NCI-H1417 (cell line): Measurements from ENCODE around the gene BST1.
"Not testable (repeated sequence)": the region's sequence is repeated elsewhere in the genome, so short reads cannot be mapped to it uniquely, and the experiment has no call there.

ENCODE experiments used
- DNase-seq, 3 experiments: peaks; one replicate each; lab custom pipeline; 2025; lab: John Stamatoyannopoulos, UW

Gene BST1

DNA sequence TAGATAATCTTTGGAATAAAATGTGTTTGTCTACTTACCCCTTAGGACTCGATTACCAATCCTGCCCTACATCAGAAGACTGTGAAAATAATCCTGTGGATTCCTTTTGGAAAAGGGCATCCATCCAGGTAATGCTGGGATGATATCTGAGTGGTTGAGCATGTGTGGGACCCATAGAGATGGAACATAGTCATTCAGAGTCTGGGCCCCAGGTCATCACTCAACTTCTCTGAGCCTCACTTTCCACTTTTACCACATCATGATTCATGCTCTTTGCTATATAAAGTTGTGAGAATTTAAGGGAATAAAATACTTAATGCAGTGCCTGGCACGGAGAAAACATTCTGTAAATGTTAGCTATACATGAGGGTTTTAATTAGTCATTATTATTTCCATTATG is 8.9 kb downstream of the BST1 start:
- no peak for DNase-seq

DNA sequence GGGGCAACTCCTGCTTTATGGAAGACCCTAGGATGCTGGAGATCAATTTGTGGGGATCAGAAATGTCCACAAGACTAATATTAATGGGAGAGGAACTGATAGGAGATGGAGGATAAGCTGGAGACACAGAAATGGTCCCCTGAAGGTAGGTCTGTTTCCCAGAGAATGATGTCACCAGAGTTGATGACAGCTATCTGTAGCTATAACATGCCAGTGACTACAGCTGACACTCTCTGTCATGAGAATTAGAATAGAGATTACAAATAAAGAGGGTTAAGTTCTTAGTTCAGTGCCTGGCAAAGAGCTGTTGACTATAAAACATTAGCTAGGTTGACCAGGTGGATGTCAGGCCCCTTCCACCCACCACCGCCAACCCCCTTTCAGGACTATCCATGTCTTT is 9.3 kb downstream of the BST1 start:
- no peak for DNase-seq

DNA sequence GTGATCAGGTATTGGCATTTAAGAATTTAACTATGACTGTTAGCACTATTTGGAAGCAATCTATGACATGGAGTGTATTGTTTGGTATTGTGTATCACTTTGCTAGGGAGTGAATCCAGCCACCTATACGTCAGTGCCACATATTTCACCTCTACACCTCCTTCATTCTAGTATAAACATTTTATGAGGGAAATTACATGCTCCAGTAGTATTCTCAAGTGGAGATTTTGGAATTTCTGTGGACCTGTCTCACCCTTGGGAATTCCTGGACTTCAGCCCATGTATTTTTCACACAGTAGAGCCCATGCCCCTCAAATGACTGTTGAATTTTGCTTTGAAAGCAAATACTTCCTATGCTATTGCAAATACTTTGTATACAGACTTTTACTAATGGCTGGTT is 11.3 kb downstream of the BST1 start:
- no peak for DNase-seq

DNA sequence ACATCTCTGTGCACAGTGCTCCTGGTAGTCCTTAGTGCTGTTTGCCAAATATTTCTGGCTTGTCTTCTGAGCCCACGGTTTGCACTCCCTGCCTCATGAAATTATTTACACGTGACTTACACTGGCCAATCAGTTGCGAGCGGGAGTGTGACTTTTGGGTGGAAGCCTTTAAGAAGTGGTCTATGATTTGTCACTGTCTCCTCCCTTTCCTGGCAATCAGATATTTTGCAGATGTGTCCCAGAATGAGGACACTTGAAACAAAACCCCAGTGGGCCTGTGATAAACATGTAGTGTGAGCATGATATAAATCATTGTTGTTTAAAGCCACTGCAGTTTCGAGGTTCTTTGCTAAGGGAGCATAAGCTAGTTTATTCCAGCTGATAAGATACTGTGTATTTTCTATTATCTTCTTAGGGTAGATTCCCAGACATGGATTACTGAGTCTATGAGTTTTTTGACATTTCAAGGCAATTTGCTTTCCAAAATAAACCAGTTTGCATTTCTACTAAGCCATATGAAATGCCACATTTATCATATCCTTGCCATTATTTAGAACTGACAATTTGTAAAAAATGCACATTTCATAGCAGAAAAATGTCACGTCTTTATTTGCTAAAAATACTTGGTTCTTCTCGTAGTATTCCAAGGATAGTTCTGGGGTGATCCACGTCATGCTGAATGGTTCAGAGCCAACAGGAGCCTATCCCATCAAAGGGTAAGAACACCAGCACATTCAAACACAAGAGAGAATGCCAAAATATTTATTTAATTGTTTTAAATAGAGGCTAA is 12.0 kb downstream of the BST1 start:
- DNase-seq: no peak

DNA sequence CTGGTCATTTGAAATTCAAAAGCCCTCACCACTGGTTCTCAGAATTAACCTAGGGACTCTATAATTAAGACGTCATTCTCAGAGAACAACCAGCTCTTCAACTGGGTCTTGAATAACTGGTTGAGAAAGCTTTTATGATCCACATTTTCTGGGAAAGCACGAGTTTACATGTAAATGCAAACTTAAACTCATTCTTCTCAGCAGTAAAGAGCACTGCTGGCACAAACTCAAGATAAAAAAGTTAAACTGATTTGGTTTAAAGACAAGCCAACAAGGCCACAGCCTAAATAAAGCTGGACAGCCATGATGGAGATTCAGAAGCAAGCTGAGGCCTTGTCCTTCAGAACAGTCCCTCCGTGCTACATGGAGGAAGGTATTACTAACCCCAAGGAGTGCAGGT is 13.2 kb downstream of the BST1 start:
- DNase-seq: no peak

DNA sequence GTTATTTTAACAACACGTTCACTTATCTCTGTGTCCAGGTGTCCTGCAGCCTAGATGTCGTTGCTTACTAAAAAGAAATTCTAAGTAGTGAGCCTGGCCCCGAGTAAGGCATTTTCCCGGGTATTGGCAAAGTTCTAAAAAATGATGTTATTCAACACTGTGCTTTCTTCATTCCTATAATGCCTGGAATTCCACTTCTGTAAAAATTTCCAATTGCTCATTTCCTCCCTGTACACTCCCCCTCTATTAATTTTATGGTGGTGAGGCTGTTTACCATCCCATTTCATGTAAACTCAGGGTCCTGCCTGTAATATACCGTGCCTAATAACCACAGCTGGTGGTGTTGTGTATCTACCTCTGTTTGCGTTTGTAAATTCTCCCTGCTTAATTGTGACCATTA is 14.2 kb downstream of the BST1 start:
- DNase-seq: peak in 1 of 3 experiments; percentile 52

DNA sequence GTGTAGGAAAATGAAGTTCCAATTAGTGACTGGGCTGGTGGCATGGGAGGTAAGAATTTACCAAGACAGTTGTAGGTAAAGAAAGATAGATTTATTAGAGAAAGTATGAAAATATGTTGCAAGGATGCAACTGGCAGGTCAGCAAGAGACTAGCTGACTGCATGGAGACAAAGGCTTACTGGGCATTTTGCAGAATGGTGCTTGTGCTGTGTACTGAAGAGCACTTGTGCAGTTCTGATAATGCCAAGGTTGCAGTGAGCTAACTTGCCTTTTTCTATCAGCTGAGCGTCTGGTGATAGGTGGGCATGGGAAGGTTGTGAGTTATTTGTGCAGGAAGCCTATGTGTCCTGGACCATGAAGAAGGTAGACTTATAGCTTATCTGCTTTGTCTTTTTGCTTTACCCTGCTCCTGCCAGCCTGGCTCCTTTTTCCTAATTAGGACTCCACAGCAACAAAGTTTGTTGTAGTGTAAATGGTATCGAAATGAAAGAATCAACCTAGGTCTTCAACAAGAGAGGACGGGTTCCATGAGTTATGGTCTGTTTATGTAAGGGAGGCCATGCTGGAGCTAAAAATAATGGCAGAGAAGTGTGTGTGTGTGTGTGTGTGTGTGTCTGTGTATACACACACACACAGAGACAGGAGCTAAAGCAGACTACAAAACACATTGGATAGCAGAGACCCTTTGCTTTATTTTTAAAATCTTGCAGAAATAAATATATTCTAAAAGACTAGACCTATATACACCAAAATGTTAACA is 15.0 kb downstream of the BST1 start:
- DNase-seq: peak in 1 of 3 experiments; percentile 38

DNA sequence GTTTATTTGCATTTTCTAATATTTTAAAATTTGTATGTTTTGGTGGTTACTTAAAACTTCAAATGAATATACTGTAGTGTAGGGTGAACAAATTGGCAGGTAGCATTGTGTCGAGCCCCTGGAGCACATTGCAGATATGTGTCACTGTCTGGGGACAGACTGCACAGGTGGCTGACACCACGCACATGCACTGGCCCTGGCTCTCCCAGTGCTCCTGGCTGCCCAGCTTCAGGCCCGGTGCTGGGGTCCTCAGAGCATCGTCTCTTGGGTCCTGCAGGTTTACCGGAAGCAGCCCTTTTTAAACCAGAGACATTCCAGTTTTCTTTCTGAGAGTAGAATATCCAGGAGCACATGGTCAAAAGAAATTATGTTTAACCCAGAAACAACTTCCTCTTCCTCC is 15.6 kb downstream of the BST1 start:
- DNase-seq: no peak

DNA sequence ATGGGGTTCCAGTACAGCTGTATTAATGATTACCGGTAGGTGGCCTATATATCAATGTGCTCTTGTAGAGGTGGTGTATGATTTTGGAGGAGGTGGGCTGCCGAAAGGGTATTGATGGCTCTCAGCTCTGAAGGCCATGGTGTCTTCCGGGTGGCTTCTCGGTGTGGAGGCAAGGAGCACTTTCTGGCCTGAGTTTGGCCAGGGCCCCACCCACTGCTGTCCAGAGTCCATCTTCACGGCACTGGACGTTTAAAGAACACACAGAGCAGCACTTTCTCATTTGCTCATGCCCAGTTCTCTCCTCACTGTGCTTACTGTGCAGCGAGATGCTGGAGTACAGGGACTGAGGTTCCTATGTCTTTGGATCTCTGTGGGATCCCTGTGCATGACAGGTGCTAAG is 16.1 kb downstream of the BST1 start:
- DNase-seq: no peak

DNA sequence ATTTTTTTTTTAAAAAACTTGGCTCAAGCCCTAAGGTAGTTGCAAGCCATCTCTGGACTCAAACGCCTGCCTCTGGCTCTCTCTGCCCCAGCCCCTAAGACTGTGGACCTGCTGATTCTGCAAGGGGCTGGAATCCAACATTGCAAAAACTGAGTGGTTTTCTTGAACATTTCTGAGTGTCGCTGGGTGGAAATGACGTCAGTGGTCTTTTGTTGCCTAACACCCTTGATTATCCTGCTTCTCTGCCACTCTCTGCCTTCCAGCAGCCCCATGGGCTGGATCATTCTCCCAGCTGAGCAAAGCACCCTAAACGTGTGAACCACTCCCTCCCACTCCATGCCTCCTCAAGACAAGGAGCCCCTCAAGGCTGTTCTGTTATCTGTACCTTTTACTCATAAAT is 16.6 kb downstream of the BST1 start:
- no peak for DNase-seq

DNA sequence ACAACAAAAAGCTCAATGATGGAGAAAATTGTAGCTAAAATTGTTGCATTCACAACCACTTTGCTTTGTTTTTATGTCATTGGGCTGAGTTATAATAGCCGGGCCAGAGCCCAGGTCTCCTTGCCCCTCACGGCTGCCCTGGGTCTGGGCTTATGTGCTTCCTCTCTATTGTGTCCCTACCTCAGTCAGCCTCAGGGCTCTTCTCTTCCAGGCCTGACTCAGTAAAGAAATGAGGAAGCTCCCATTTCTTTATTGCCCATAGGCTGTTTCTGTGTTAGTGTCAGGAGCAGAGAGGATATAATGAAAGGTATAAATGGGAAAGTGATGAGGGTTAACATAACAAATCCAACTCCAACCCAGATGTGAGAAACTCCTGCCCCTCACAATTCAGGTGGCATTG is 18.0 kb downstream of the BST1 start:
- no peak for DNase-seq

DNA sequence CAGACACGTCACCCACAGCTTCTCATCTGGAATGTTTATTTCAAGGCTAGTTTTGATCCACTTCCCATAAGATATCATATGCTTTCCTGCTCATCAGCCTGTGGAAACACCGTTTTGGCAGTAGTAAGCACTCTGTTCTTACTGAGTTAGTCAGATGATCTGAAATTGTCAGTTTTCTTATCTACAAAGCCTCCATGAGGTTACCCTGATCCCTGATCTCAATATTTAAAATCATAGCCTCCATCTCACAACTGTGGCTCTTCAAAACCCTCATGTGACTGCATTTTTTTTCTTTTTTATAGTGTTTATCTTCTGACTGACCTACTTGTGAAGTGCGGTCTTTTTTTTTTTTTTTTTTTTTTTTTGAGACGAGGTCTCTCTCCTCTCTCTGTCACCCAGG is 22.7 kb downstream of the BST1 start:
- no peak for DNase-seq

DNA sequence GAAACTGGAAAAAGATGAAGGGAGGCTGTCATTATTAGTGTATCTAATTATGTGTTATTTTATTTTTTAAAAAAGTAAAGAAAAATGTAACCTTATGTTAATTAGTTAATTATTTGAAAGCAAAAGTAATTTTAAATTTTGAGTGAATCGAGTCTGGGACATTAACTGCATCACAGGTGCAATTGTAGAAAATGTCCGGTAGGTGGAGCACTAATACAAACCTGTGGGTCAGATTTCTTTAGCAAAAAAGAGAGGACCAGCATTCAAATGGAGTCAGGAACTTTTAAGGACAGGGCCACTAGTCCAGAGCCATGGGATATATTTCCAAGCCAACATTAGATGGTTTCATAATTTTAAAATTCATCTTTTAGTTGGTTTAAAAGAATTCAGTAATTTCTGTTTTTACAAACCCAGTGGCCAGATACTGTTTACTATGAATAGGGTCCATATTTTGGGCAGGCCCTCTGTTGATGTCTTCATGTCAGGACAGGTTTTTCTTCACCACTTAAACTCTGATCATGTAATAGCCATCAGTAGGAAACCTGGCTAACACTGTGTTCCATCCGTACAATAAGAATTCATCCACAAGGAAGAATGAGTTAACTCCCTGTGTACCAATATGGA is 27.2 kb downstream of the BST1 start:
- peak; percentile 26 to 79 (median 59) for DNase-seq

DNA sequence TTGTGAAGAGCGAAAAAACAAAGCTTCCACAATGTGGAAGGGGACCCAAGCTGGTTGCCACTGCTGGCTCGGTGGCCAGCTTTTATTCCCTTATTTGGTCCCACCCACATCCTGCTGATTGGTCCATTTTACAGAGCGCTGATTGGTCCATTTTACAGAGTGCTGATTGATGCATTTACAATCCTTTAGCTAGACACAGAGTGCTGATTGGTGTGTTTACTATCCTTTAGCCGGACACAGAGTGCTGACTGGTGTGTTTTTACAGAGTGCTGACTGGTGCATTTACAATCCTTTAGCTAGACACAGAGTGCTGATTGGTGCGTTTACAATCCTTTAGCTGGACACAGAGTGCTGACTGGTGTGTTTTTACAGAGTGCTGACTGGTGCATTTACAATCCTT is 30.2 kb downstream of the BST1 start:
- not testable (repeated sequence) for DNase-seq

DNA sequence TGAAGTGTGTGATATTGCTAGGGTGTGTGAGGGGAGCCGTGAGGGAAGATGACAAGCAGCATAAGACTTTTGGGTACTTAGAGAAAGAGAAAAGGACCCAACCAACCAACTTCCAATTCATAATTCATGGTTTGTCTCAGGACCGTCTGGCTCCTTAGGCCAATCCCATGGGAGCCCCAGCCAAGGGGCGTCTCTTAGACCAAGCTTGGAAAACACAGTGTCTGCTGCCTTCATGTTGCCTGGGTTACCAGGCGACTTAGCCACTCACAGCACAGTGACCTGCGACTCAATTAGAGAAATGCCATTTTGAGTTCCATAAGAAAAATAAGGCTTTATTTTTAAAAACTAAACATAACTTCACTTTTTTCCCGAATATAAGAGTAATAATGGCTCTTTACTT is 32.7 kb downstream of the BST1 start:
- no peak for DNase-seq

DNA sequence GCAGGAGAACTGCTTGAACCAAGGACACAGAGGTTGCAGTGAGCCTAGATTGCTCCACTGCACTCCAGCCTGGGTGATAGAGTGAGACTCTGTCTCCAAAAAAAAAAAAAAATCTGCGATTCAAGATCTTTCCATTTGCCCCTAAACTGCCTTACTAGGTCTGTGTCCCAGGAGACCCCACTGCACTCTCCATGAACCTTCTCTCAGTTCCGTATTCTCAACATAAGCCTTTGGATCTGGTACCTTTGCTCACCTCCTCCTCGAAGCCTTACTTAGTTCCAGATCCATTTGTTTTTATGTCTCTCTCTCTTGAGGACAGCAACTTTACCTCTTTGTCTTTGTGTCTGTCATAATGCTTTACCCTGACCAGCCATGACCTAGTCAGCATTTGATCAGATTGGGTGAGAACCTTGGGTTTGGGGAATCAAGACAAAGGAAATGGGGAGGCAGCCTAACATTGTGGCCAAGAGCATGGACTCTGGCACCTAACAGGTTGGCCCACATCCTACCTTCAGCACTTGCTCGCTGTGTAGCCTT is 33.7 kb downstream of the BST1 start:
- DNase-seq: no peak

DNA sequence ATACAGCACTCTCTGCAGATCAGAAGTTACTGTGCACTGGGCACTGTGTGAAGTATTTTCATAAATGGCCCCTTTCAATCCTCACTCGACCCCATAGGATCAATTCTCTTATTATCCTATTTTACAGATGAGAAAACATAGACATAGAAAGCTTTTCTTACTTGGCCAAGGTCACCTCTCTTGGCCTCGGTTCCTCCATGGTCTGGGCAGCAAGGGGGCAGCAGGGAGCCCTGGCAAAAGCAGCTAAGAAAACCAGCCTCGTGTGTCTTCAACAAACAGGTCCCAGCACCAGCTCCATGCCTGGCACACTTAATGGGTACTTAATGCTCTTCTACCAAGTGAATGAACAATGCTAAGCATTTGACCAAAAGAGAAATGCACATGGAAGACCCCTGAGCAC is 34.4 kb downstream of the BST1 start:
- DNase-seq: no peak

DNA sequence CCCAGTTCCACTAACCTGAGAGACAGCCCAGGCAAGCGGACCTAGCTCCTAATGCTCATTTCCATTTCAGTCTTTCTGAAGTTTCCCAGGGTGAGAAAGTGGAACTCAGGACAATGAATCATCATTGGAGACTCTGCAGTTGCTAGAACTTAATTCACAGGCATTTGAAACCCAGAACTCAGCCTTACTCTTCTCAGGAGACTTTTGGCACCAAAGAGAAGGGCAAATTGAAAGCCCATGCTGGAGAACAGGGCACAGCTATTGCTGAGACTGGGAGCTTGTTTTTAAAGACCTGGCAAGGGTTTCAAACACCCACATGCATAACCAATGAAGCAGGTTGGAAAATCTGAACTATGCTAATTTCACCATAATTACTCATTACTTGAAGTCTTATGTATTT is 36.0 kb downstream of the BST1 start:
- no peak for DNase-seq

DNA sequence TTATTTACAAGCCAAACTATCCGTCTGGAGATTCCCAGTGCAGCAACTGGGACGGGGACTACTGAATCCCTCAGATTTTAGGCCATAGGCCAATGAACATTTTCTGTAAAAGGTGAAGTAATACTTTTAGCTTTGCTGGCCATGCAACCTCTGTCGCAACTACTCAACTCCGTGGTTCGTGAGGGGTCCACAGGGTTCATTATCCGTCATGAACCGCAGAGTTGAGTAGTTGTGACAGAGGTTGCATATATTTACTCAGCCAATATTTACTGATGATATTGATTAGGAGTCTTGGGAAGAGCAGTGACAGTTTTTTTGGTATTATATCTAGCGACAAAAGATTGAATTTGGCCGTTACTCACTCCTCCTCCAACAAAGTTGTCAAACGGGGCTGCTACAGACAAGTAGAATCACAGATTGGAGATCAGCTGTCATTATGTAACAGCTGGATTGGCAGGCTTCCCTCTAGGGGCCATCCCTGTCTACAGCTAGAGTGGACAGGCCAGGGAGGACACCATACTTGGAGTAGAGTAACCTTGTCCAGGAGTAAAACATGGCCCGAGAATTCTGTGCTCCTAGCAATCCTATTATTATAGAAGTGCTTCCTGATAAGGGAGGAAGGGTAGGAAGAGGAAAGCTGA is 38.0 kb downstream of the BST1 start:
- no peak for DNase-seq

DNA sequence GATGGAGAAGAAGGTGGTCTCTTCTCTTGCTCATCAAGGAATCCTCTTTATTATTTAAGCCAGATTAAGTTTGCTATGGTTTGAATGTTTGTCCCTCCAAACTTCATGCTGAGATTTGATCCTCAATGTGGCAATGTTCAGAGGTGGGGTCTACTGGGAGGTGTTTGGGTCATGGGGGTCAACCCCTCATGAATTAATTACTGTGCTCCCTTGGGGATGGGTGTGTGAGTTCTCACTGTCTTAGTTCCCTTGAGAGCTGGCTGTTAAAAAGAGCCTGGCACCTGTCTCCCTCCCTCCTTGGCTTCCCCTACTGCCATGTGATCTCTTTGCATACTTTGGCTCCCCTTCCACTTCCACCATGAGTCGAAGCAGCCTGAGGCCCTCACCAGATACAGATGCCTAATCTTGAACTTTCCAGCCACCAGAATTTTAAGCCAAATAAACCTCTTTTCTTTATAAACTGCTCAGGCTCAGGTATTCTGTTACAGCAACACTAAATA is 39.3 kb downstream of the BST1 start:
- DNase-seq: no peak

DNA sequence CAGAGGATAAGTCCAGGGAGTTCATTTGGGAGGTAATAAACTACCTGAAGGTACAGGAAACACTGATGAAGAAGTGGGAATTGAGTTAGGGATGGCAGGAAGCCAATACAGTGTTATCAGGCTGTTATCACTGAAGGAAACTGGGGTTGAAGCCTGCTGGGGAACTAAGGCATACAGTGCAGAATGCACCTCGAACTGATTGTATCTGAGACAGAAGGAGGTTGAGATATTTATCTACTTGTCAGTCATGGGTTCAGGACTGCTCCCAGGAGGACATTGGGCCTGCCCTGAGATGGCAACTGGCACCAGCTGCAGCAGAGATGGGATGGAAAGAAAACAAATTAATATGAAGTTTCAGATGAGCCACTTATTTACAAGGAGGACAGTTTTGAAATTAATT is 39.8 kb downstream of the BST1 start:
- no peak for DNase-seq

DNA sequence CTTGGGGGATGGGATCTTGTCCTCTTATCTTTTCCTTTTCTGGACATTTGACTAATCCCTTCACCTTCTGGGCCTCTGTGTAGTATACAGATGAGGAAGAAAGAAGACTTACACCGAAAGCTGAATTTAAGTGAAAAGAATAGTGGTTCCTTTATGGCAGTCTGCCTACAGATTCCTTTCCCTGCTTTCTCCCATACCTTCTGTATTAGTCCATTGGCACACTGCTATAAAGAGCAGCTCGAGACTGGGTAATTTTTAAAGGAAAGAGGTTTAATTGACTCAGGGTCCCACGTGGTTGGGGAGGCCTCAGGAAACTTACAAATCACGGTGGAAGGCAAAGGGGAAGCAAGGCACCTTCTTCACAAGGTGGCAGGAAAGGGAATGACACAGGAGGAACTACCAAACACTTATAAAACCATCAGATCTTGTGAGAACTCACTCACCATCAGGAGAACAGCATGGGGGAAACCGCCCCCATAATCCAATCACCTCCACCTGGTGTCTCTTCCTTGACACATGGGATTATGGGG is 41.2 kb downstream of the BST1 start:
- DNase-seq: no peak
